Stomach smooth muscle (tissue), 2 donors: ENCODE results near the gene FGF14.
"Not testable (repeated sequence)": the region's sequence is repeated elsewhere in the genome, so short reads cannot be mapped to it uniquely, and the experiment has no call there.

Experiments used
- H3K27ac ChIP-seq: one replicate; pipeline ENCODE4 v1.7.0; 2013; ENCODE audit warnings: mild to moderate bottlenecking, low read length, inconsistent platforms
- H3K27me3 ChIP-seq, 2 donors: one replicate each; pipeline ENCODE4 v1.7.0; 2013; ENCODE audit warnings: low read length in 2 of 2; ENCODE audit not compliant: insufficient read depth in 2 of 2, control insufficient read depth in 1 of 2
- H3K36me3 ChIP-seq, 2 donors: one replicate each; pipeline ENCODE4 v1.7.0; 2013; ENCODE audit warnings: low read length in 2 of 2; ENCODE audit not compliant: control insufficient read depth in 2 of 2, insufficient read depth in 2 of 2
- H3K4me1 ChIP-seq: one replicate; pipeline ENCODE4 v1.7.0; 2013; ENCODE audit warnings: low read length; ENCODE audit not compliant: control insufficient read depth, insufficient read depth
- H3K4me3 ChIP-seq, 2 donors: one replicate each; pipeline ENCODE4 v1.7.0; 2013; ENCODE audit warnings: low read length in 2 of 2
- H3K9ac ChIP-seq, 2 donors: one replicate each; pipeline ENCODE4 v1.7.0; 2013; ENCODE audit warnings: low read length in 2 of 2, mild to moderate bottlenecking in 1 of 2
- H3K9me3 ChIP-seq, 2 donors: one replicate each; pipeline ENCODE4 v1.7.0; 2013; ENCODE audit warnings: low read length in 2 of 2; ENCODE audit not compliant: control insufficient read depth in 2 of 2
- donor health status: healthy.
- donor health status: Pancreatic carcinoma.

The FGF14 gene

GRCh38 chr13:102138635-102139190, 263.1 kb downstream of the FGF14 start:
- peaks cover 2% of the 10 kb centered on the region for H3K4me1 ChIP-seq
- no peak overlapping the region for H3K9ac ChIP-seq
- no peak overlapping the region for H3K4me3 ChIP-seq
- no peaks in the 10 kb centered on the region for H3K36me3 ChIP-seq
- H3K27me3 ChIP-seq: no peaks in the 10 kb centered on the region
- H3K27ac ChIP-seq: no peak overlapping the region
- no peaks in the 10 kb centered on the region for H3K9me3 ChIP-seq

DNA sequence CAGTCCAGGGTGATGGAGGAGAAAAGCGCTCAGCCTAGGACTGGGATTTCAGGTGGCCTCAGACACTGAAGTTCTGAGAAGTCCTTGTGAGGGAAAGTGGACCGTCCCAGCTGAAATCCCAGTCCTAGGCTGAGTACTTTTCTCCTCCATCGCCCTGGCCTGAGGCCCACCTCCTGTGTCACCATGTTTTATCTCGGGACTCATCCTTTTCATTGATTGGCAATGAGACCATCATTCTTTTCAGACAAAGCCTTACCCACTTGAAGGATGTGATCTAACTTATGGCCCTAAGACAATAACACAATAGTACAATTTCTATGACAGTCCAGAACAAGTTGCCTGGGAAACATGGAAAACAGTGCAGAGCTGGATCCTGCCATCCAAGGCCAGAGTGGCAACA, 263.9 kb downstream of the FGF14 start:
- H3K36me3 ChIP-seq, H3K9ac ChIP-seq, H3K4me3 ChIP-seq, H3K27ac ChIP-seq, H3K9me3 ChIP-seq, H3K27me3 ChIP-seq, H3K4me1 ChIP-seq: not testable (repeated sequence)

DNA sequence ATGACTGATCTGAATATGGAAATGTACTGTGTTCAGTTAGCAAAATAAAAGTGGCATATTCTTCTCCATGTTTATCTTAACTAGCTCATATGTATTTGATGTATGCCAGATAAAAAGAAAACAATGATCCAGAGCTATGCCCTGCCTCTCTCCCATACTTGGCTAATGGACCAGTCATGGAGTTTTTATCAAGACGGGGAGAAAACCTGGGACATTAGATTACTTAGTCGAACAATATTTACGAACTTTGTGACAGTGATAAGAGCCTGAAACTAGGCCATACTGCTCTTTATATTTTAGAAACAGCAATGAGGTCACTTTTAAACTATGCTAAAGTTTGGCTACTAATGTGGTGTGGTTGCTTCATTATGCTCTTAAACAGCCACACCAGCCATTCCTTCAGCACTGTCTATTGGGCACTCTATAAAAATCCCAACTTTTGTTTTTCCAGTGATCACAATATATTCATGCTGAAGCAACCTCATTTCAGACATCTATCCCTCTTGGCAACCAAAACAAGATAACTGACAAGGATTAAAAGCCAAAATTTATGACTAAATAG, 265.0 kb downstream of the FGF14 start:
- no peaks in the 10 kb centered on the region for H3K9me3 ChIP-seq
- H3K27ac ChIP-seq: no peak overlapping the region
- no peaks in the 10 kb centered on the region for H3K27me3 ChIP-seq
- no peaks in the 10 kb centered on the region for H3K36me3 ChIP-seq
- H3K4me1 ChIP-seq: peaks cover 2% of the 10 kb centered on the region
- H3K4me3 ChIP-seq: no peak overlapping the region
- no peak overlapping the region for H3K9ac ChIP-seq

DNA sequence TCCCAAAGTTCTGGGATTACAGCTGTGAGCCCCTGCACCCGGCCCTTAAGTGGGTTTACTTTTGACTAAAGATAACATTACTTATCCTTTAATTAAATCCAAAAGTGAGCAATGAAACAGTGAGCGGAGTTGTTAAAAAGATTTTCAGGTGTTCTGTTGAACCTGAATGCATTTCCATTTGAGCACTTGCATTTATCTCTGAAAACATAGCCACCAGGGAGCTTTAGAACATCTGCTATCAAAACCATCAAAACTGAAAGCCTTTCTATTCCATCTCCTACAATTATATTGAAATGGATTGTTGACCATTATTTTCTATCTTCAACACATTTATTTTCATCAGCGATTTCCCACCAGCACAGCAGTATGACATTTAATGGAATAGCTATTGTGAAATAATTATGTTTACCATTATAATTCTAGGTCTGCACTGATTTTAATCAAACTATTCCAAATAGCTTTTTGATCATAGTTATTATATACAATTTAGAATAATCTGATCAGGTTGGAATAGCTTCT, 269.0 kb downstream of the FGF14 start:
- no peaks in the 10 kb centered on the region for H3K4me1 ChIP-seq
- H3K9ac ChIP-seq: no peak overlapping the region
- no peak overlapping the region for H3K27ac ChIP-seq
- H3K4me3 ChIP-seq: no peak overlapping the region
- H3K36me3 ChIP-seq: no peaks in the 10 kb centered on the region
- H3K27me3 ChIP-seq: no peaks in the 10 kb centered on the region
- H3K9me3 ChIP-seq: no peaks in the 10 kb centered on the region

GRCh38 chr13:102131246-102131645, 270.6 kb downstream of the FGF14 start:
- H3K4me1 ChIP-seq: no peaks in the 10 kb centered on the region
- H3K27ac ChIP-seq: no peak overlapping the region
- H3K27me3 ChIP-seq: no peaks in the 10 kb centered on the region
- H3K36me3 ChIP-seq: no peaks in the 10 kb centered on the region
- H3K9ac ChIP-seq: no peak overlapping the region
- H3K9me3 ChIP-seq: no peaks in the 10 kb centered on the region
- H3K4me3 ChIP-seq: no peak overlapping the region

- no peaks in the 10 kb centered on the region for H3K4me1 ChIP-seq
- H3K36me3 ChIP-seq: no peaks in the 10 kb centered on the region
- H3K4me3 ChIP-seq: no peak overlapping the region
- no peak overlapping the region for H3K27ac ChIP-seq
- H3K9ac ChIP-seq: no peak overlapping the region
- H3K9me3 ChIP-seq: no peaks in the 10 kb centered on the region
- no peaks in the 10 kb centered on the region for H3K27me3 ChIP-seq
Measured at GRCh38 chr13:102128216-102128810, 273.5 kb downstream of the FGF14 start.

- Histone ChIP-seq H3K27ac (no peak overlapping the region), H3K4me1 (no peaks in the 10 kb centered on the region)
Measured at GRCh38 chr13:102127153-102127552, 274.7 kb downstream of the FGF14 start.

DNA sequence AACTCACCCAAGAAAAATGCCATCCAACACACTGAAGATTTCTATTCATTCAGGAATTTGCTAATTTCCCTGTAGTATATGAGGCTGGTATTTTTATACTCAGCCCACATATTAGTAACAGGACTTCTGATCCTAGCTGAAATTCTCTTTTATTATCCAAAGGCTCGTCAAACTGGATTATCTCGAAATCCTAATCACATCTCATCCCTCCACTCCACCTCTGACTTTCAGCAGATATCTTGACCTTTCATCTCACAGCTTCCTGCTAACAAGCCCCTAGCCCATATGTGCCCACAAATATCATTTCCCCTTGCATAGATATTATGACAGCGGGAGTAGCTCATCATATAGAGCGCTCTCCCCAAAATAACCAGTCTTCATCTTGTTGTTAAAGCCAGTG, 279.7 kb downstream of the FGF14 start:
- H3K4me3 ChIP-seq: no peak overlapping the region
- H3K27ac ChIP-seq: no peak overlapping the region
- H3K27me3 ChIP-seq: no peaks in the 10 kb centered on the region
- no peaks in the 10 kb centered on the region for H3K9me3 ChIP-seq
- no peak overlapping the region for H3K9ac ChIP-seq
- no peaks in the 10 kb centered on the region for H3K4me1 ChIP-seq
- no peaks in the 10 kb centered on the region for H3K36me3 ChIP-seq

More at GRCh38 chr13:102127153-102127552, 274.7 kb downstream of the FGF14 start:
- H3K9me3 ChIP-seq: no peaks in the 10 kb centered on the region
- no peaks in the 10 kb centered on the region for H3K36me3 ChIP-seq
- H3K27me3 ChIP-seq: no peaks in the 10 kb centered on the region
- H3K9ac ChIP-seq: no peak overlapping the region
- H3K4me3 ChIP-seq: no peak overlapping the region

DNA sequence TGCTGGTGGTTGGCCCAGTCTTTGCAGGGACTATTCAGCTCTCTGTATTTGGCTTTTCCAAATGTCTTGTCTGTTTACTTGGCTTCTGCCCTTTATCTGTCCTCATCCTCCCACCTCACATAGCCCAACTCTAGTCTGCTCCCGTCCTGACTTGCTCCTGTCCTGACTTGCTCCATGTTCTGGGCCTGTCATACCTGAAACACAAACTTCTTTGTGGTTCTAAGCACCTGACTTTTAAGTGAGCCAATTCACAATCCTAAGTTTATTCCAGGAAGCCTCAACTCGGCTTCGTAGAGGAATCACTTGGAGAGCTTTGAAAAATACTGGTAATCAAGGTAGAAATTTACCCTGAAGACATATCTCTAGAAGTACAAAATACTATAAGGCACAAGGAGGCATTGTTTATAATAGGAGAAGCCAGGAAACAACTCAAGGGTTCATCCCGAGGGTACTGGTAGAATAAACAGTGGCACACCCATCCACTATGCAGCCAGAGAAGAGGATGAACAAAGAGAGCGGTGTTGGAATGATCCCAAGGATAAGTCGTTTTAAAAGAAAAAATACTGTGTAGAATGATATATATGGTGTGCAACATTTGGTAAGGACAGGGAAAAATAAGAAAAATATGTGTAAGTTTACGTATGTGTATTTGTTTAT, 284.5 kb downstream of the FGF14 start:
- no peaks in the 10 kb centered on the region for H3K36me3 ChIP-seq
- no peak overlapping the region for H3K27ac ChIP-seq
- no peak overlapping the region for H3K4me3 ChIP-seq

GRCh38 chr13:102103469-102103868, 298.4 kb downstream of the FGF14 start:
- Histone ChIP-seq H3K4me1 (no peaks in the 10 kb centered on the region), H3K4me3 (no peak overlapping the region), H3K9me3 (no peaks in the 10 kb centered on the region), H3K27ac (no peak overlapping the region), H3K36me3 (no peaks in the 10 kb centered on the region), H3K27me3 (no peaks in the 10 kb centered on the region), H3K9ac (no peak overlapping the region)

More for the DNA sequence above, 284.5 kb downstream of the FGF14 start:
- no peak overlapping the region for H3K9ac ChIP-seq
- no peaks in the 10 kb centered on the region for H3K9me3 ChIP-seq
- no peaks in the 10 kb centered on the region for H3K4me1 ChIP-seq
- H3K27me3 ChIP-seq: no peaks in the 10 kb centered on the region

GRCh38 chr13:102100234-102100633, 301.6 kb downstream of the FGF14 start:
- Histone ChIP-seq H3K27ac (no peak overlapping the region), H3K36me3 (no peaks in the 10 kb centered on the region)

More at GRCh38 chr13:102100234-102100633, 301.6 kb downstream of the FGF14 start:
- Histone ChIP-seq H3K4me1 (no peaks in the 10 kb centered on the region), H3K9ac (no peak overlapping the region), H3K27me3 (no peaks in the 10 kb centered on the region), H3K4me3 (no peak overlapping the region), H3K9me3 (no peaks in the 10 kb centered on the region)
